ENCODE results near the gene CORO2B. TPM values are rescaled to one million over a fixed set of nuclear protein-coding genes. Genes with fewer than 3 reads are reported as not detected.

Gene CORO2B
- polyA plus RNA-seq, 2 donors = 0.24 to 0.35 TPM

DNA sequence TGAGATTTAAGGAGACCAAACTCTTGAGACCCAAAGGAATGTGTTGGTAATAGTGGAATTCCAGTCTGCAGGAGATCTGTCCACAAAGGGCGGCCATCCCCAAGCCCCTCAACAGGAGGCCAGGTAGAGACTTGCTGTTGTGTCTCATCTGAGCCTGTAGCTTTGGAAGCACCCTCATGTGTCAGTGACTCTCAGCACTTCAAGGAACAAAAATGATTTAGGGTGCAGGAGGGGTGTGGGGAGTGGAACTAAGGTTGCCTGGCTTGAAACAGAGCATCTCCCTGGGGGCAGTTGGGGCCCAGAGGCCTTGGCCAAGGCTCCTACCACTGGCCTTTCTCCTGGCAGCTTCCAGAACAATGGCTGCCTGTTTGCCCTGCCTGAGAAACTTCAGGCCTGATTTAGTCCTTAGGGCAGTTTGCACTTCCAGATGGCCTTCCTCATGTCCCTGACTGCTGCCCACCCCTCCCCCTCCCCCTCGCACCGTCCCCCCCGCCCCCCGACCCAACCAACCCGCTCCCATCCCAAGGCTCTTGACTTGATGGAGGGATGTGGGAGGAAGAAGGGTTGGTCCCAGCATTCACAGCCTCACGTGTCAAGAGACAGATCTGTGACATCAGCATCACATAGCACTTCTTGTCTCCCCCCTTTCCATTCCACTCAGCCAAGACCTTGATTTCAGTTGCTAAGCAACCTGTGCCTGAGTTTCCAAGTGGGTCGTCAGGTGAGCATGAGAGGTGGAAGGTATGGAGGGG lies 77.1 kb downstream of the CORO2B start:
- Histone ChIP-seq H3K4me1 (ENCODE audit: control insufficient read depth in 2 of 2, insufficient read depth in 2 of 2, low read length in 1 of 2) (no peaks in the 10 kb centered on the region), H3K9me3 (ENCODE audit: control insufficient read depth in 2 of 2, insufficient read depth in 1 of 2, low read depth in 1 of 2, low read length in 1 of 2) (no peaks in the 10 kb centered on the region), H3K27me3 (ENCODE audit: control insufficient read depth in 1 of 2, insufficient read depth in 2 of 2, low read length in 2 of 2) (no peaks in the 10 kb centered on the region), H3K4me3 (ENCODE audit: low read depth in 1 of 2, low read length in 2 of 2) (no peak overlapping the region), H3K27ac (ENCODE audit: low read depth in 2 of 2, low read length in 1 of 2) (no peak overlapping the region), H3K36me3 (ENCODE audit: control insufficient read depth in 2 of 2, insufficient read depth in 2 of 2, low read length in 1 of 2) (no peaks in the 10 kb centered on the region)
- 67 to 79% methylated on average over 7 to 8 of the region's 8 CpGs for WGBS, 2 donors

DNA sequence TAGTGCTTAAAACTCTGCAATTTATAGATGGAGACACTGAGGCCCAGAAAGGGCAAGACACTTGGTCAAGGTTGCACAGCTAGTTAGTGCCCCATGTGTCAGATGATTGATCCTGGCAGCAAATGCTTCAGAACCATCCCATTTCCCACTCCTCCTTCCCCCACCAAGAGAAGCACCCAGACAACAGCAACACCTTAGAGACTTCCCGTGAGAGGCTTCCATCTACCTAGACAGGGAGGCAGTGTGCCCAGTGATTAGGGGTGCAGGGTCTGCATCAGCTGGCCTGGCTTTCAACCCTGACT lies 77.6 kb downstream of the CORO2B start:
- 95 to 96% methylated on average over 1 of the region's 1 CpG for WGBS, 2 donors
- no peak overlapping the region for H3K4me3 ChIP-seq (ENCODE audit: low read depth in 1 of 2, low read length in 2 of 2)
- H3K4me1 ChIP-seq (ENCODE audit: control insufficient read depth in 2 of 2, insufficient read depth in 2 of 2, low read length in 1 of 2) = no peaks in the 10 kb centered on the region
- H3K27me3 ChIP-seq (ENCODE audit: control insufficient read depth in 1 of 2, insufficient read depth in 2 of 2, low read length in 2 of 2) = no peaks in the 10 kb centered on the region
- H3K36me3 ChIP-seq (ENCODE audit: control insufficient read depth in 2 of 2, insufficient read depth in 2 of 2, low read length in 1 of 2) = no peaks in the 10 kb centered on the region
- no peak overlapping the region for H3K27ac ChIP-seq (ENCODE audit: low read depth in 2 of 2, low read length in 1 of 2)
- H3K9me3 ChIP-seq (ENCODE audit: control insufficient read depth in 2 of 2, insufficient read depth in 1 of 2, low read depth in 1 of 2, low read length in 1 of 2) = no peaks in the 10 kb centered on the region

DNA sequence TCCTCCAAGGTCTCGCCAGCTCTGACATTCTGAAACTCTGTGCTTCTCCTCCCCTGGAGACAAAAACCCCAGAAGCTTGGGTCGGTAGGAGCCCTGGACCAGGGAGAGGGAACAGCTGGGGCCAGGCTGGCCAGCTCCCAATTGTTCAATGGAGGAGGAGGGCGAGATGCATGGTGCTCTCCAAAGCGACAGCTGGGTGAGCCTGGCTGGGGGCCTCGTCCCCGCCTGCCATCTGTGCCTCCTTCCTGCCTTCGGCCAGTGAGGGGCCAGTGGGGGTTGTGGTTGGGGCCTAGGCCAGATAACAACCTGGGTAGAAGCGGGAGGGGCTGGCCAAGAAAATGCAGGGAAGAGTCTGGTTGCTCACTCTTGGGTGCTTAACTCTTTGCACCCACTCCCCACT lies 79.4 kb downstream of the CORO2B start:
- H3K4me3 ChIP-seq (ENCODE audit: low read depth in 1 of 2, low read length in 2 of 2) = no peak overlapping the region
- H3K4me1 ChIP-seq (ENCODE audit: control insufficient read depth in 2 of 2, insufficient read depth in 2 of 2, low read length in 1 of 2) = no peaks in the 10 kb centered on the region
- no peaks in the 10 kb centered on the region for H3K36me3 ChIP-seq (ENCODE audit: control insufficient read depth in 2 of 2, insufficient read depth in 2 of 2, low read length in 1 of 2)
- H3K27me3 ChIP-seq (ENCODE audit: control insufficient read depth in 1 of 2, insufficient read depth in 2 of 2, low read length in 2 of 2) = no peaks in the 10 kb centered on the region
- no peaks in the 10 kb centered on the region for H3K9me3 ChIP-seq (ENCODE audit: control insufficient read depth in 2 of 2, insufficient read depth in 1 of 2, low read depth in 1 of 2, low read length in 1 of 2)
- WGBS, 2 donors = 56 to 65% methylated on average over 8 of the region's 8 CpGs
- no peak overlapping the region for H3K27ac ChIP-seq (ENCODE audit: low read depth in 2 of 2, low read length in 1 of 2)

- no peaks in the 10 kb centered on the region for H3K36me3 ChIP-seq (ENCODE audit: control insufficient read depth in 2 of 2, insufficient read depth in 2 of 2, low read length in 1 of 2)
- H3K27ac ChIP-seq (ENCODE audit: low read depth in 2 of 2, low read length in 1 of 2) = no peak overlapping the region
- 81 to 88% methylated on average over 8 of the region's 8 CpGs for WGBS, 2 donors
- no peak overlapping the region for H3K4me3 ChIP-seq (ENCODE audit: low read depth in 1 of 2, low read length in 2 of 2)
- no peaks in the 10 kb centered on the region for H3K27me3 ChIP-seq (ENCODE audit: control insufficient read depth in 1 of 2, insufficient read depth in 2 of 2, low read length in 2 of 2)
- H3K9me3 ChIP-seq (ENCODE audit: control insufficient read depth in 2 of 2, insufficient read depth in 1 of 2, low read depth in 1 of 2, low read length in 1 of 2) = no peaks in the 10 kb centered on the region
- no peaks in the 10 kb centered on the region for H3K4me1 ChIP-seq (ENCODE audit: control insufficient read depth in 2 of 2, insufficient read depth in 2 of 2, low read length in 1 of 2)
These were observed 80.0 kb downstream of the CORO2B start for GRCh38 chr15:68658641-68659358.

GRCh38 chr15:68663526-68663925 lies 84.7 kb downstream of the CORO2B start:
- Histone ChIP-seq H3K27me3 (ENCODE audit: control insufficient read depth in 1 of 2, insufficient read depth in 2 of 2, low read length in 2 of 2) (no peaks in the 10 kb centered on the region), H3K4me3 (ENCODE audit: low read depth in 1 of 2, low read length in 2 of 2) (no peak overlapping the region), H3K27ac (ENCODE audit: low read depth in 2 of 2, low read length in 1 of 2) (no peak overlapping the region), H3K4me1 (ENCODE audit: control insufficient read depth in 2 of 2, insufficient read depth in 2 of 2, low read length in 1 of 2) (no peaks in the 10 kb centered on the region), H3K9me3 (ENCODE audit: control insufficient read depth in 2 of 2, insufficient read depth in 1 of 2, low read depth in 1 of 2, low read length in 1 of 2) (no peaks in the 10 kb centered on the region), H3K36me3 (ENCODE audit: control insufficient read depth in 2 of 2, insufficient read depth in 2 of 2, low read length in 1 of 2) (no peaks in the 10 kb centered on the region)
- WGBS, 2 donors = 85 to 86% methylated on average over 1 of the region's 1 CpG

DNA sequence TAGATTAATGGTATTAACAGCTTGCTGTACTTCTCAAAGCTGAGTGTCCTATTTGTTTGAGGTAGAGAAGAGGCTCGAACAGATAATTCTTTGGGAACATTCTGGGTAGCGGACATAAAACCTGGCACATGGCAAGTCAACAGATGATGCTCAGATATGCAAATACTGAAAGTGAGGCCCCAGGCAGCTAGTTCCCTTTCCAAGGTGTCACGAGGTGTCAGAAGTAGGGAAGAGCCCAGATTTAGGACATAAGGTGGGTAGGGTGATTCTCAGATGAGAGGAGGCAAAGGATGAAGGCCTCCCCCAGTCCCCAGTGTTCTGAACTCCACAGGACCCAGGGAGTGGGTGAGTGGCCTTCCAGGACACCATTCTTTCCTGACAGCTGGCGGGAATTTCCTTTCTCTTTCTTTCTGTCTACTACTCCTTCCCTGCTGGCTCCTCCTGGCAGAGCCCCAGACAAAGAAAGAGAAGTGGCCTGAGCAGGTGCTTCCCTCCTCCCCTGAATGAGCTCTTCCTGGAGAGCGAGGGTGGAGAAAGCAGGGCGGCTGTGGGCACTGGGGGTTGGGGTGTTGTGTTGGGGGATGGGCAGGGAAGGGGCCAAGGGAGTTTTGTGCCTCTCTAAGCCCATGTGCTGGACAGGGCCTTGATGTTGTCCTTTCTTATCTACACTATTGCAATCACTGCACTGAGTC lies 87.5 kb downstream of the CORO2B start:
- no peaks in the 10 kb centered on the region for H3K4me1 ChIP-seq (ENCODE audit: control insufficient read depth in 2 of 2, insufficient read depth in 2 of 2, low read length in 1 of 2)
- no peak overlapping the region for H3K27ac ChIP-seq (ENCODE audit: low read depth in 2 of 2, low read length in 1 of 2)
- no peaks in the 10 kb centered on the region for H3K36me3 ChIP-seq (ENCODE audit: control insufficient read depth in 2 of 2, insufficient read depth in 2 of 2, low read length in 1 of 2)
- H3K9me3 ChIP-seq (ENCODE audit: control insufficient read depth in 2 of 2, insufficient read depth in 1 of 2, low read depth in 1 of 2, low read length in 1 of 2) = no peaks in the 10 kb centered on the region
- no peak overlapping the region for H3K4me3 ChIP-seq (ENCODE audit: low read depth in 1 of 2, low read length in 2 of 2)
- WGBS, 2 donors = 52 to 64% methylated on average over 6 of the region's 6 CpGs
- no peaks in the 10 kb centered on the region for H3K27me3 ChIP-seq (ENCODE audit: control insufficient read depth in 1 of 2, insufficient read depth in 2 of 2, low read length in 2 of 2)

GRCh38 chr15:68666812-68667450 lies 88.1 kb downstream of the CORO2B start:
- peaks cover 0 to 3% of the 10 kb centered on the region in 2 donors for H3K9me3 ChIP-seq (ENCODE audit: control insufficient read depth in 2 of 2, insufficient read depth in 1 of 2, low read depth in 1 of 2, low read length in 1 of 2)
- H3K27ac ChIP-seq (ENCODE audit: low read depth in 2 of 2, low read length in 1 of 2) = no peak overlapping the region
- no peak overlapping the region for H3K4me3 ChIP-seq (ENCODE audit: low read depth in 1 of 2, low read length in 2 of 2)
- H3K4me1 ChIP-seq (ENCODE audit: control insufficient read depth in 2 of 2, insufficient read depth in 2 of 2, low read length in 1 of 2) = no peaks in the 10 kb centered on the region
- 75 to 79% methylated on average over 12 of the region's 12 CpGs for WGBS, 2 donors
- H3K36me3 ChIP-seq (ENCODE audit: control insufficient read depth in 2 of 2, insufficient read depth in 2 of 2, low read length in 1 of 2) = no peaks in the 10 kb centered on the region
- H3K27me3 ChIP-seq (ENCODE audit: control insufficient read depth in 1 of 2, insufficient read depth in 2 of 2, low read length in 2 of 2) = no peaks in the 10 kb centered on the region

DNA sequence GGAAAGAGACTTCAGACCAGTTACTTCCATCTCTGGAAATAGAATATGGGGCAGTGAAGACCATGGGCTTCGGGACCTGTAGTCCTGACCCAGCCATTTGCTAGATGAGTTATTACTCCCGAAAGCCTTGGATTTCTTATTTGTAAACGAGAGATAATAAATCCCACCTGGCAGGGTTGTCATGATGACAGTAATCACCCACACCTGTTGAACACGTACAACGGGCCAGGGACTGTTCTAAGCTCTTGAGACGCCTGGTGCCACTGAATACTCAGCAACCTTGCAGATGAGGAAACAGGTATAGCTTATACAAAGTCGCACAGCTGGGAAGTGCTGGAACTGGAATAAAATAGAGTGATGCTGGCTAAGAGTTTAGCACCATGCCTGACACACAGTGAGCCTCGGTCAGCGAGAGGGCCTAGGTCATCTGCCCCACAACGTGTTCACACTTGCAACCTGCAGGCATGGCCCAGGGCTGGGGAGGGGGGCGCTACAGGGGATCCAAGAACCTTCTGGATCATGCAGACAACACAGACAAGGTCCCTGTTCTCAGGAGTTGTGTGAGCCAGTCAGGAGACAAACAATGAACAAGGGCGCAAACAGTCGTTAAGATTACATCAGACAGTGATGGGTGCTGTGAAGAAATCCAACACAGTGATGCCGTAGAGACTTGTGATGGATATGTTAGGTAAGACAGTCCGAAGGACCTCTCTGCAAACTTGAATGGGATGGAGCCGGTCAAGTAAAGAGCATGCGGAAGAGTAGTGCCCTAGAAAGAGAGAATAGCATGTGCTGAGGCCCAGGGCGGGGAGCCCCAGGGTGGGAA lies 89.2 kb downstream of the CORO2B start:
- H3K36me3 ChIP-seq (ENCODE audit: control insufficient read depth in 2 of 2, insufficient read depth in 2 of 2, low read length in 1 of 2) = no peaks in the 10 kb centered on the region
- H3K4me3 ChIP-seq (ENCODE audit: low read depth in 1 of 2, low read length in 2 of 2) = no peak overlapping the region
- H3K27me3 ChIP-seq (ENCODE audit: control insufficient read depth in 1 of 2, insufficient read depth in 2 of 2, low read length in 2 of 2) = no peaks in the 10 kb centered on the region
- H3K9me3 ChIP-seq (ENCODE audit: control insufficient read depth in 2 of 2, insufficient read depth in 1 of 2, low read depth in 1 of 2, low read length in 1 of 2) = peaks cover 0 to 3% of the 10 kb centered on the region in 2 donors
- no peaks in the 10 kb centered on the region for H3K4me1 ChIP-seq (ENCODE audit: control insufficient read depth in 2 of 2, insufficient read depth in 2 of 2, low read length in 1 of 2)
- no peak overlapping the region for H3K27ac ChIP-seq (ENCODE audit: low read depth in 2 of 2, low read length in 1 of 2)
- 81 to 89% methylated on average over 18 of the region's 18 CpGs for WGBS, 2 donors

Data from esophagus (tissue), 2 donors.